ENCODE data around the gene TMEM178B.

TMEM178B gene

GRCh38 chr7:141074162-141074991 is 513 bp downstream of the TMEM178B start:
- CTCF ChIA-PET, result interaction anchor here (1.2 kb wide), 1 partner anchor 143 kb away, joined by 3 read pairs; no protein-coding TSS in a partner anchor
- Histone ChIP-seq H3K9me3 (ENCODE audit: control insufficient read depth, insufficient read depth, low read depth, low read length) (no peaks in the 10 kb centered on the region), H3K27ac (ENCODE audit: extremely low read depth, low read depth, low read length) (peak overlapping the region; percentile 58; the same call in 1 of the 2 replicates), H3K4me1 (ENCODE audit: control insufficient read depth, insufficient read depth, low read length) (no peaks in the 10 kb centered on the region), H3K36me3 (ENCODE audit: control insufficient read depth in 2 of 2, insufficient read depth in 1 of 2, low read length in 2 of 2) (no peaks in the 10 kb centered on the region), H3K4me3 (ENCODE audit: low read depth, low read length) (peak overlapping the region; percentile 68)
- POLR2A ChIA-PET, result interaction anchor here (2.1 kb wide), 1 partner anchor 60 kb away, joined by 10 read pairs; the partner anchor contains the start of gene MRPS33
- TF ChIP-seq, protein P1, sequence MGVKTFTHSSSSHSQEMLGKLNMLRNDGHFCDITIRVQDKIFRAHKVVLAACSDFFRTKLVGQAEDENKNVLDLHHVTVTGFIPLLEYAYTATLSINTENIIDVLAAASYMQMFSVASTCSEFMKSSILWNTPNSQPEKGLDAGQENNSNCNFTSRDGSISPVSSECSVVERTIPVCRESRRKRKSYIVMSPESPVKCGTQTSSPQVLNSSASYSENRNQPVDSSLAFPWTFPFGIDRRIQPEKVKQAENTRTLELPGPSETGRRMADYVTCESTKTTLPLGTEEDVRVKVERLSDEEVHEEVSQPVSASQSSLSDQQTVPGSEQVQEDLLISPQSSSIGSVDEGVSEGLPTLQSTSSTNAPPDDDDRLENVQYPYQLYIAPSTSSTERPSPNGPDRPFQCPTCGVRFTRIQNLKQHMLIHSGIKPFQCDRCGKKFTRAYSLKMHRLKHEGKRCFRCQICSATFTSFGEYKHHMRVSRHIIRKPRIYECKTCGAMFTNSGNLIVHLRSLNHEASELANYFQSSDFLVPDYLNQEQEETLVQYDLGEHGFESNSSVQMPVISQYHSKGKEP (tag by site-specific recombination; IDR thresholded peaks at IDR 0.05), result no peak
- TF ChIP-seq ZNF391 (tag by site-specific recombination; IDR thresholded peaks at IDR 0.05; ENCODE audit: borderline replicate concordance, low read depth) (peak; percentile 29; the same call in 1 of the 2 replicates), ZNF324 (tag by site-specific recombination; IDR thresholded peaks at IDR 0.05) (0 out of 2 replicates have a peak, but pooled peaks have one; percentile 13), OSR2 (tag by site-specific recombination; IDR thresholded peaks at IDR 0.05) (no peak), ZNF544 (tag by site-specific recombination; IDR thresholded peaks at IDR 0.05) (no peak), YY1 (tag by site-specific recombination; IDR thresholded peaks at IDR 0.05) (peak; percentile 82), ZBTB8A (tag by site-specific recombination; IDR thresholded peaks at IDR 0.05) (peak; percentile 95), ZNF202 (tag by site-specific recombination; IDR thresholded peaks at IDR 0.05; ENCODE audit: borderline replicate concordance) (no peak), ZNF707 (tag by site-specific recombination; IDR thresholded peaks at IDR 0.05) (no peak), ZXDB (tag by site-specific recombination; IDR thresholded peaks at IDR 0.05) (peak; percentile 38; the same call in 1 of the 2 replicates), ZIC2 (tag by site-specific recombination; IDR thresholded peaks at IDR 0.05) (peak; percentile 12; the same call in 1 of the 2 replicates), ZNF341 (tag by site-specific recombination; IDR thresholded peaks at IDR 0.05; ENCODE audit: low read depth) (peak; percentile 40), SALL2 (tag by site-specific recombination; IDR thresholded peaks at IDR 0.05; ENCODE audit: borderline replicate concordance) (no peak), ZNF837 (tag by site-specific recombination; IDR thresholded peaks at IDR 0.05) (0 out of 2 replicates have a peak, but pooled peaks have one; percentile 37), ZNF121 (tag by site-specific recombination; IDR thresholded peaks at IDR 0.05) (no peak), PRDM4 (tag by site-specific recombination; IDR thresholded peaks at IDR 0.05) (no peak), ZBTB26 (tag by site-specific recombination; optimal IDR thresholded peaks at IDR 0.05) (peak; percentile 74), ZNF610 (tag by site-specific recombination; IDR thresholded peaks at IDR 0.05; ENCODE audit: borderline replicate concordance) (0 out of 2 replicates have a peak, but pooled peaks have one; percentile 36), ZBTB20 (tag by site-specific recombination; IDR thresholded peaks at IDR 0.05) (peak; percentile 80), ZBTB17 (tag by site-specific recombination; IDR thresholded peaks at IDR 0.05) (peak; percentile 80), KLF16 (tag by site-specific recombination; IDR thresholded peaks at IDR 0.05) (peak; percentile 42; the same call in 1 of the 2 replicates)
- TF ChIP-seq, protein P2, sequence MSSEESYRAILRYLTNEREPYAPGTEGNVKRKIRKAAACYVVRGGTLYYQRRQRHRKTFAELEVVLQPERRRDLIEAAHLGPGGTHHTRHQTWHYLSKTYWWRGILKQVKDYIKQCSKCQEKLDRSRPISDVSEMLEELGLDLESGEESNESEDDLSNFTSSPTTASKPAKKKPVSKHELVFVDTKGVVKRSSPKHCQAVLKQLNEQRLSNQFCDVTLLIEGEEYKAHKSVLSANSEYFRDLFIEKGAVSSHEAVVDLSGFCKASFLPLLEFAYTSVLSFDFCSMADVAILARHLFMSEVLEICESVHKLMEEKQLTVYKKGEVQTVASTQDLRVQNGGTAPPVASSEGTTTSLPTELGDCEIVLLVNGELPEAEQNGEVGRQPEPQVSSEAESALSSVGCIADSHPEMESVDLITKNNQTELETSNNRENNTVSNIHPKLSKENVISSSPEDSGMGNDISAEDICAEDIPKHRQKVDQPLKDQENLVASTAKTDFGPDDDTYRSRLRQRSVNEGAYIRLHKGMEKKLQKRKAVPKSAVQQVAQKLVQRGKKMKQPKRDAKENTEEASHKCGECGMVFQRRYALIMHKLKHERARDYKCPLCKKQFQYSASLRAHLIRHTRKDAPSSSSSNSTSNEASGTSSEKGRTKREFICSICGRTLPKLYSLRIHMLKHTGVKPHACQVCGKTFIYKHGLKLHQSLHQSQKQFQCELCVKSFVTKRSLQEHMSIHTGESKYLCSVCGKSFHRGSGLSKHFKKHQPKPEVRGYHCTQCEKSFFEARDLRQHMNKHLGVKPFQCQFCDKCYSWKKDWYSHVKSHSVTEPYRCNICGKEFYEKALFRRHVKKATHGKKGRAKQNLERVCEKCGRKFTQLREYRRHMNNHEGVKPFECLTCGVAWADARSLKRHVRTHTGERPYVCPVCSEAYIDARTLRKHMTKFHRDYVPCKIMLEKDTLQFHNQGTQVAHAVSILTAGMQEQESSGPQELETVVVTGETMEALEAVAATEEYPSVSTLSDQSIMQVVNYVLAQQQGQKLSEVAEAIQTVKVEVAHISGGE (tag by site-specific recombination; conservative IDR thresholded peaks at IDR 0.05; ENCODE audit: low read depth), result peak; percentile 65
- TF ChIP-seq, protein P3, sequence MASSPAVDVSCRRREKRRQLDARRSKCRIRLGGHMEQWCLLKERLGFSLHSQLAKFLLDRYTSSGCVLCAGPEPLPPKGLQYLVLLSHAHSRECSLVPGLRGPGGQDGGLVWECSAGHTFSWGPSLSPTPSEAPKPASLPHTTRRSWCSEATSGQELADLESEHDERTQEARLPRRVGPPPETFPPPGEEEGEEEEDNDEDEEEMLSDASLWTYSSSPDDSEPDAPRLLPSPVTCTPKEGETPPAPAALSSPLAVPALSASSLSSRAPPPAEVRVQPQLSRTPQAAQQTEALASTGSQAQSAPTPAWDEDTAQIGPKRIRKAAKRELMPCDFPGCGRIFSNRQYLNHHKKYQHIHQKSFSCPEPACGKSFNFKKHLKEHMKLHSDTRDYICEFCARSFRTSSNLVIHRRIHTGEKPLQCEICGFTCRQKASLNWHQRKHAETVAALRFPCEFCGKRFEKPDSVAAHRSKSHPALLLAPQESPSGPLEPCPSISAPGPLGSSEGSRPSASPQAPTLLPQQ (tag by site-specific recombination; IDR thresholded peaks at IDR 0.05), result no peak
- TF ChIP-seq, protein P4, sequence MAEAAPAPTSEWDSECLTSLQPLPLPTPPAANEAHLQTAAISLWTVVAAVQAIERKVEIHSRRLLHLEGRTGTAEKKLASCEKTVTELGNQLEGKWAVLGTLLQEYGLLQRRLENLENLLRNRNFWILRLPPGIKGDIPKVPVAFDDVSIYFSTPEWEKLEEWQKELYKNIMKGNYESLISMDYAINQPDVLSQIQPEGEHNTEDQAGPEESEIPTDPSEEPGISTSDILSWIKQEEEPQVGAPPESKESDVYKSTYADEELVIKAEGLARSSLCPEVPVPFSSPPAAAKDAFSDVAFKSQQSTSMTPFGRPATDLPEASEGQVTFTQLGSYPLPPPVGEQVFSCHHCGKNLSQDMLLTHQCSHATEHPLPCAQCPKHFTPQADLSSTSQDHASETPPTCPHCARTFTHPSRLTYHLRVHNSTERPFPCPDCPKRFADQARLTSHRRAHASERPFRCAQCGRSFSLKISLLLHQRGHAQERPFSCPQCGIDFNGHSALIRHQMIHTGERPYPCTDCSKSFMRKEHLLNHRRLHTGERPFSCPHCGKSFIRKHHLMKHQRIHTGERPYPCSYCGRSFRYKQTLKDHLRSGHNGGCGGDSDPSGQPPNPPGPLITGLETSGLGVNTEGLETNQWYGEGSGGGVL (tag by site-specific recombination; IDR thresholded peaks at IDR 0.05), result 0 out of 2 replicates have a peak, but pooled peaks have one; percentile 62
